ENCODE measurements around the gene HORMAD2. TPM values are rescaled to one million over a fixed set of nuclear protein-coding genes. Genes with fewer than 3 reads are reported as not detected.

The HORMAD2 gene
- total RNA-seq, 4 donors from 2014 or later: not detected

DNA sequence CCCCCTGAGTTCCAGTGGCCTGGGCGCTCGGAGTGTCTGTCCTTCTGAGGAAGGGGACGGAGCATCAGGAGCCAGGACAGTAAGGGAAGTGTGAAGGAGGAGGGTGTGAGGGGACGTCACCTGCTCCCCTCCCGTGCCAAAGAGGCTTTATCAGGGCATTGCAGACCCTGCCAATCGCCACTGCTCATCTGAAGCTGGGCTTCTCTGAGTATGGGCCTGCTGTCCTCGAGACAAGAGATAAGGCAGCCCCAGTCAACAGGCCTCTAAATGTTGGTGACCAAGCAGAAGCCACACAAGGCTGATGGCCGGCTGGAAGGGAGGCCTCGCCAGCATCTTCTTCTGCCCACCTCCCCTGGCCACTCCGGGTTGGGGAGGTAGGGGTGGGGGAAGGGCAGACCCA is 136.4 kb downstream of the HORMAD2 start:
- no peaks in the 10 kb centered on the region for H3K9me3 ChIP-seq
- no peak for ATAC-seq
- DNase-seq: no peak
- H3K27me3 ChIP-seq: peaks cover 0 to 25% (median 20%) of the 10 kb centered on the region in 3 donors
- H3K4me3 ChIP-seq: no peak overlapping the region
- in situ Hi-C loops (cut with MboI; ENCODE audit: low sequenced_read_pairs in 4 of 4) (no loop called here), intact Hi-C loops (cut with DNase I; ENCODE audit: low total_unique reads) (no loop called here)
- no peak overlapping the region for H3K27ac ChIP-seq
- no peaks in the 10 kb centered on the region for H3K36me3 ChIP-seq
- H3K4me1 ChIP-seq: no peaks in the 10 kb centered on the region
- no peak for TF ChIP-seq POLR2A (IDR thresholded peaks at IDR 0.05)
- TF ChIP-seq, protein P1, sequence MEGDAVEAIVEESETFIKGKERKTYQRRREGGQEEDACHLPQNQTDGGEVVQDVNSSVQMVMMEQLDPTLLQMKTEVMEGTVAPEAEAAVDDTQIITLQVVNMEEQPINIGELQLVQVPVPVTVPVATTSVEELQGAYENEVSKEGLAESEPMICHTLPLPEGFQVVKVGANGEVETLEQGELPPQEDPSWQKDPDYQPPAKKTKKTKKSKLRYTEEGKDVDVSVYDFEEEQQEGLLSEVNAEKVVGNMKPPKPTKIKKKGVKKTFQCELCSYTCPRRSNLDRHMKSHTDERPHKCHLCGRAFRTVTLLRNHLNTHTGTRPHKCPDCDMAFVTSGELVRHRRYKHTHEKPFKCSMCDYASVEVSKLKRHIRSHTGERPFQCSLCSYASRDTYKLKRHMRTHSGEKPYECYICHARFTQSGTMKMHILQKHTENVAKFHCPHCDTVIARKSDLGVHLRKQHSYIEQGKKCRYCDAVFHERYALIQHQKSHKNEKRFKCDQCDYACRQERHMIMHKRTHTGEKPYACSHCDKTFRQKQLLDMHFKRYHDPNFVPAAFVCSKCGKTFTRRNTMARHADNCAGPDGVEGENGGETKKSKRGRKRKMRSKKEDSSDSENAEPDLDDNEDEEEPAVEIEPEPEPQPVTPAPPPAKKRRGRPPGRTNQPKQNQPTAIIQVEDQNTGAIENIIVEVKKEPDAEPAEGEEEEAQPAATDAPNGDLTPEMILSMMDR (IDR thresholded peaks at IDR 0.05 in 4 of 5, conservative IDR thresholded peaks at IDR 0.05 in 1 of 5): no peak

DNA sequence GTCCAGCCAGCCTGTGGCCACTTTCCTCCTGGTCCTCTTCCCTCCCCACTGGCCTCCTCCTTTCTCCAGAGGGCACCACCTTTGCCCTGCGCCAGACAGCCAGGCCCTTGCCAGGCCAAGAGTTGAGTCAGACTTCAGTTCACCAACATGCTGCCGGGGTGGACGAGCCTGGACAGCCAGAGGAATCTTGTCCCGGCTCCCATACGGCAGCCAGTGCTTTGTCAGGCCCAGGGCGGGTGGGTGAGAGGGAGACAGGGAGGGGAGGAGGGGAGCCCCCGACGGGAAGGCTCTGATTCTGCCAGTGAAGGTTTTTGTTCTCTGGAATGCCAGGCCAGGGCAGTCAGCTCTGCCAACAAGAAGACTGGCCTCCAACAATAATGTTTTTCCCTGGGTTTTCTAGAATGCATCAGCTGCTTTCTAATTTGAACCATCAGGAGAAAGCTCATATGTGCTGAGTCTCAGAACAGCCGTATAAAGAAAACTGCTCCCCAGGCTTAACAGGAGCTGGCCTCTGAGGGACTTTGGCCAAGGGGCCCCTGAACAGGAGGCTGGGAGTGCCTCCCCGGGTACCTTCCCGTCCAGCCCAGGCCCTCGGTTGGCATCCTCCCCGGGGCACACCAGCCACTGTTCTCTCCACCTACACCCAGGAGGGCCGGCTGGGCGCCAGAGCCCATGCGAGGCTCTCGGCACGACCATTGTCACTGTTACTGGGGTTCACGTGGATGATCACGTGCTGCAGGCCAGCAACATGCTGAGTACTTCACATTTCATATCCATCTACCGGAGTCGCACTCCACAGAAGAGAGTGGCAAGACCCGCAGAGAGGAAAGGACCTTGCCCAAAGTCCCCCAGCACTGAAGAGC is 137.7 kb downstream of the HORMAD2 start:
- intact Hi-C loops (cut with DNase I; ENCODE audit: low total_unique reads) (no loop called here), in situ Hi-C loops (cut with MboI; ENCODE audit: low sequenced_read_pairs in 4 of 4) (no loop called here)
- Histone ChIP-seq H3K9me3 (no peaks in the 10 kb centered on the region), H3K4me1 (no peaks in the 10 kb centered on the region), H3K27me3 (peaks cover 0 to 25% (median 20%) of the 10 kb centered on the region in 3 donors), H3K36me3 (no peaks in the 10 kb centered on the region), H3K4me3 (no peak overlapping the region), H3K27ac (no peak overlapping the region)
- ATAC-seq (no peak), DNase-seq (no peak)
- no peak for TF ChIP-seq POLR2A (IDR thresholded peaks at IDR 0.05)
- TF ChIP-seq, protein P1 (IDR thresholded peaks at IDR 0.05 in 4 of 5, conservative IDR thresholded peaks at IDR 0.05 in 1 of 5): no peak

DNA sequence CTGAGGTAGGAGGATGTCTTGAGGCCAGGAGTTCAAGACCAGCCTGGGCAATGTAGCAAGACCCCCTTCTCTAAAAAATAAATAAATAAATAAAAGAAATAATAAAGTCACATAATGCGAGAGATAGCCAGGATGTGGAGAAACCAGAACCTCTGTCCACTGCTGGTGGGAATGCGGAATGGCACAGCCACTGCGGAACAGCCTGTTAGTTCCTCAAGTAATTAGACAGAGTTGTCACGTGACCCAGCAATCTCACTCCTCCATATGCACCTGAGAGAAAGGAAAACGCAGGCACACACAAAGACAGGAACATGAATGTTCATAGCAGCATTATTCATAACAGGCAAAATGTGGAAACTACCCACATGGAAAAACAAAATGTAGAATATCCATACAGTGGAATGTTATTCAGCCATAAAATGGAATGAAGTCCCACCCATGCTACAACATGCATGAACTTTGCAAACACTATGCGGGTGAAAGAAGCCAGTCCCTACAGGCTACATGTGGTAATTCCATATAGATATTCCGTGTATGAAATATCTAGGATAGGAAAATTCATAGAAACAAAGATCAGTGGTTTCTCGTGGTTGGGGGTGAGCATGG is 138.9 kb downstream of the HORMAD2 start:
- no peaks in the 10 kb centered on the region for H3K36me3 ChIP-seq
- ATAC-seq (no peak), DNase-seq (no peak)
- H3K27ac ChIP-seq: no peak overlapping the region
- no peaks in the 10 kb centered on the region for H3K4me1 ChIP-seq
- no peaks in the 10 kb centered on the region for H3K9me3 ChIP-seq
- TF ChIP-seq, protein P1 (IDR thresholded peaks at IDR 0.05 in 4 of 5, conservative IDR thresholded peaks at IDR 0.05 in 1 of 5): no peak
- no peak for TF ChIP-seq POLR2A (IDR thresholded peaks at IDR 0.05)
- no peak overlapping the region for H3K4me3 ChIP-seq
- in situ Hi-C loops (cut with MboI; ENCODE audit: low sequenced_read_pairs in 4 of 4): no loop called here
- intact Hi-C loops (cut with DNase I; ENCODE audit: low total_unique reads): no loop called here
- H3K27me3 ChIP-seq: peaks cover 0 to 25% (median 15%) of the 10 kb centered on the region in 3 donors

DNA sequence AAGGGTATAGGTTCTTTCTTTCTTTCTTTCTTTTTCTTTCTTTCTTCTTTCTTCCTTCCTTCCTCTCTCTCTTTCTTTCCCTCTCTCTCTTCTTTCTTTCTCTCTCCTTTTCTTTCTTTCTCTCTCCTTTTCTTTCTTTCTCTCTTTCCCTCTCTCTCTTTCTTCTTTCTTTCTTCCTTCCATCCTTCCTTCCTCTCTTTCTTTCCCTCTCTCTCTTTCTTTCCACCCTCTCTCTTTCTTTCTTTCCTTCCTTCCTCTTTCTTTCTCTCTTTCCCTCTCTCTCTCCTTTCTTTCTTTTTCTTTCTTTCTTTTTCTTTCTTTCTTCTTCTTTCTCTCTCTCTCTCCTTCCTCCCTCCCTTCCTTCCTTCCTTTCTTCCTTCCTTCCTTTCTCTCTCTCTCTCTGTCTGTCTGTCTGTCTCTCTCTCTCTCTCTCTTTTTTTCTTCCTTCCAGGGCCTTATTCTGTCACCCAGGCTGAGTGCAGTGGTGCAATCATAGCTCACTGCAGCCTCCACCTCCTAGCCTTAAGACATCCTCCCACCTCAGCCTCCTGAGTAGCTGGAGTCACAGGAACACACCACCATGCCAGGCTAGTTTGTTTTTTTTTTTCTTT is 139.5 kb downstream of the HORMAD2 start:
- H3K4me3 ChIP-seq: no peak overlapping the region
- in situ Hi-C loops (cut with MboI; ENCODE audit: low sequenced_read_pairs in 4 of 4): no loop called here
- no peak overlapping the region for H3K27ac ChIP-seq
- peaks cover 0 to 25% (median 15%) of the 10 kb centered on the region in 3 donors for H3K27me3 ChIP-seq
- ATAC-seq (no peak), DNase-seq (no peak)
- TF ChIP-seq POLR2A (IDR thresholded peaks at IDR 0.05): no peak
- TF ChIP-seq, protein P1 (IDR thresholded peaks at IDR 0.05 in 4 of 5, conservative IDR thresholded peaks at IDR 0.05 in 1 of 5): no peak
- no peaks in the 10 kb centered on the region for H3K9me3 ChIP-seq
- intact Hi-C loops (cut with DNase I; ENCODE audit: low total_unique reads): no loop called here
- no peaks in the 10 kb centered on the region for H3K36me3 ChIP-seq
- H3K4me1 ChIP-seq: no peaks in the 10 kb centered on the region

Measured in gastrocnemius medialis (tissue), 4 donors.